IPS-18c (cell line): ENCODE measurements around the gene METTL6.
"Not testable (repeated sequence)": the region's sequence is repeated elsewhere in the genome, so short reads cannot be mapped to it uniquely, and the experiment has no call there.

Source experiments
- H3K4me3 ChIP-seq: 2 replicates; pipeline ENCODE4 v1.7.0; 2013; ENCODE audit warnings: low read depth, mild to moderate bottlenecking, low read length, moderate library complexity; ENCODE audit not compliant: insufficient read depth
- H3K9me3 ChIP-seq: one replicate; pipeline ENCODE4 v1.6.1; 2013; ENCODE audit warnings: mild to moderate bottlenecking, low read length, moderate library complexity; ENCODE audit not compliant: control insufficient read depth, insufficient read depth

METTL6 gene

GRCh38 chr3:15427981-15428380 is 637 bp upstream of the METTL6 start:
- Histone ChIP-seq H3K4me3 (peak overlapping the region; percentile 98), H3K9me3 (no peaks in the 10 kb centered on the region)

- peak overlapping the region; percentile 98 for H3K4me3 ChIP-seq
- H3K9me3 ChIP-seq, result no peaks in the 10 kb centered on the region
These were observed 695 bp downstream of the METTL6 start for GRCh38 chr3:15426579-15427118.

GRCh38 chr3:15420871-15421270 is 6.5 kb downstream of the METTL6 start:
- Histone ChIP-seq H3K9me3 (no peaks in the 10 kb centered on the region), H3K4me3 (no peak overlapping the region)

- H3K4me3 ChIP-seq, H3K9me3 ChIP-seq: not testable (repeated sequence)
These were observed 16.4 kb downstream of the METTL6 start for GRCh38 chr3:15410966-15411365.

- no peak overlapping the region for H3K4me3 ChIP-seq
- peaks cover 2% of the 10 kb centered on the region for H3K9me3 ChIP-seq
These were observed 17.6 kb downstream of the METTL6 start for GRCh38 chr3:15409774-15410173.

- no peak overlapping the region for H3K4me3 ChIP-seq
These were observed 18.1 kb downstream of the METTL6 start for GRCh38 chr3:15409239-15409638.

GRCh38 chr3:15405448-15406050 is 21.8 kb downstream of the METTL6 start:
- H3K4me3 ChIP-seq, result no peak overlapping the region
- H3K9me3 ChIP-seq, result peaks cover 2% of the 10 kb centered on the region

More at GRCh38 chr3:15409239-15409638, 18.1 kb downstream of the METTL6 start:
- H3K9me3 ChIP-seq, result peaks cover 2% of the 10 kb centered on the region

- H3K9me3 ChIP-seq, result peaks cover 2% of the 10 kb centered on the region
- no peak overlapping the region; the same call in 1 of the 2 replicates for H3K4me3 ChIP-seq
These were observed 22.6 kb downstream of the METTL6 start for GRCh38 chr3:15404767-15405166.

- H3K9me3 ChIP-seq, result peaks cover 2% of the 10 kb centered on the region
- H3K4me3 ChIP-seq, result no peak overlapping the region
These were observed 23.4 kb downstream of the METTL6 start for GRCh38 chr3:15403965-15404364.

- Histone ChIP-seq H3K9me3 (peaks cover 2% of the 10 kb centered on the region), H3K4me3 (no peak overlapping the region)
These were observed 23.8 kb downstream of the METTL6 start for GRCh38 chr3:15403495-15403894.

- Histone ChIP-seq H3K9me3 (peaks cover 6% of the 10 kb centered on the region), H3K4me3 (no peak overlapping the region)
These were observed 25.4 kb downstream of the METTL6 start for GRCh38 chr3:15401936-15402335.

GRCh38 chr3:15399970-15400369 is 27.4 kb downstream of the METTL6 start:
- Histone ChIP-seq H3K9me3 (peaks cover 9% of the 10 kb centered on the region), H3K4me3 (no peak overlapping the region)

- H3K4me3 ChIP-seq, result not testable (repeated sequence)
These were observed 28.6 kb downstream of the METTL6 start for GRCh38 chr3:15398731-15399133.

GRCh38 chr3:15393252-15393651 is 34.1 kb downstream of the METTL6 start:
- not testable (repeated sequence) for H3K4me3 ChIP-seq, H3K9me3 ChIP-seq

More at GRCh38 chr3:15398731-15399133, 28.6 kb downstream of the METTL6 start:
- H3K9me3 ChIP-seq, result not testable (repeated sequence)

GRCh38 chr3:15391007-15391406 is 36.3 kb downstream of the METTL6 start:
- Histone ChIP-seq H3K9me3 (peaks cover 3% of the 10 kb centered on the region), H3K4me3 (no peak overlapping the region)

GRCh38 chr3:15390460-15390859 is 36.9 kb downstream of the METTL6 start:
- Histone ChIP-seq H3K9me3 (peaks cover 5% of the 10 kb centered on the region), H3K4me3 (no peak overlapping the region)

- H3K9me3 ChIP-seq, H3K4me3 ChIP-seq: not testable (repeated sequence)
These were observed 39.0 kb downstream of the METTL6 start for GRCh38 chr3:15388335-15388734.

- no peak overlapping the region for H3K4me3 ChIP-seq
- H3K9me3 ChIP-seq, result peaks cover 5% of the 10 kb centered on the region
These were observed 39.6 kb downstream of the METTL6 start for GRCh38 chr3:15387735-15388134.

GRCh38 chr3:15387171-15387581 is 40.2 kb downstream of the METTL6 start:
- H3K9me3 ChIP-seq, result peaks cover 5% of the 10 kb centered on the region
- no peak overlapping the region for H3K4me3 ChIP-seq
